Neural cell (in vitro differentiated cells): ENCODE data around the gene GPN1.

Source experiments
- EZH2 ChIP-seq: fragments of 200-600, 300-800 bp; shearing (Covaris generic), sonication (generic); IDR thresholded peaks from 2 replicates; pipeline ENCODE4 v1.6.1; 2014; ENCODE audit warnings: antibody characterized with exemption, low read length, borderline replicate concordance, mild to moderate bottlenecking; ENCODE audit not compliant: insufficient read depth, poor library complexity, severe bottlenecking
- MXI1 ChIP-seq: fragments of 450-650 bp; conservative IDR thresholded peaks from 2 replicates; pipeline ENCODE4 v1.6.1; 2014; ENCODE audit warnings: antibody characterized with exemption, mild to moderate bottlenecking; ENCODE audit not compliant: poor library complexity, severe bottlenecking
- POLR2AphosphoS5 ChIP-seq: IDR thresholded peaks from 2 replicates; pipeline ENCODE4 v1.6.1; 2012
- REST ChIP-seq: IDR thresholded peaks from 2 replicates; pipeline ENCODE4 v1.6.1; 2012; ENCODE audit warnings: borderline replicate concordance
- SMC3 ChIP-seq: fragments of 450-650 bp; conservative IDR thresholded peaks from 2 replicates; pipeline ENCODE4 v1.6.1; 2014; ENCODE audit warnings: antibody characterized with exemption, mild to moderate bottlenecking, moderate library complexity; ENCODE audit not compliant: poor library complexity
- TAF1 ChIP-seq: IDR thresholded peaks from 2 replicates; pipeline ENCODE4 v1.6.1; 2012; ENCODE audit warnings: low read depth
- TF ChIP-seq, protein P1 (sequence below): fragments of 450-650 bp; IDR thresholded peaks from 2 replicates; pipeline ENCODE4 v1.5.1; 2014; ENCODE audit warnings: antibody characterized with exemption, mild to moderate bottlenecking, moderate library complexity; ENCODE audit not compliant: poor library complexity, severe bottlenecking

GRCh38 chr2:27622921-27623384 is 5.9 kb upstream of the GPN1 start:
- TF ChIP-seq, protein P1, sequence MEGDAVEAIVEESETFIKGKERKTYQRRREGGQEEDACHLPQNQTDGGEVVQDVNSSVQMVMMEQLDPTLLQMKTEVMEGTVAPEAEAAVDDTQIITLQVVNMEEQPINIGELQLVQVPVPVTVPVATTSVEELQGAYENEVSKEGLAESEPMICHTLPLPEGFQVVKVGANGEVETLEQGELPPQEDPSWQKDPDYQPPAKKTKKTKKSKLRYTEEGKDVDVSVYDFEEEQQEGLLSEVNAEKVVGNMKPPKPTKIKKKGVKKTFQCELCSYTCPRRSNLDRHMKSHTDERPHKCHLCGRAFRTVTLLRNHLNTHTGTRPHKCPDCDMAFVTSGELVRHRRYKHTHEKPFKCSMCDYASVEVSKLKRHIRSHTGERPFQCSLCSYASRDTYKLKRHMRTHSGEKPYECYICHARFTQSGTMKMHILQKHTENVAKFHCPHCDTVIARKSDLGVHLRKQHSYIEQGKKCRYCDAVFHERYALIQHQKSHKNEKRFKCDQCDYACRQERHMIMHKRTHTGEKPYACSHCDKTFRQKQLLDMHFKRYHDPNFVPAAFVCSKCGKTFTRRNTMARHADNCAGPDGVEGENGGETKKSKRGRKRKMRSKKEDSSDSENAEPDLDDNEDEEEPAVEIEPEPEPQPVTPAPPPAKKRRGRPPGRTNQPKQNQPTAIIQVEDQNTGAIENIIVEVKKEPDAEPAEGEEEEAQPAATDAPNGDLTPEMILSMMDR: no peak
- TF ChIP-seq REST: no peak
- TF ChIP-seq EZH2: no peak
- TF ChIP-seq SMC3: no peak
- TF ChIP-seq POLR2AphosphoS5: no peak
- no peak for TF ChIP-seq MXI1
- TF ChIP-seq TAF1: no peak
